WTC11 (cell line): Measurements from ENCODE around the gene LRRC74B. TPM values are rescaled to one million over a fixed set of nuclear protein-coding genes. Genes with fewer than 3 reads are reported as not detected.

ENCODE experiments used
- ATAC-seq: fragments of 200-7000 bp; cut with Tn5 transposase; 2 replicates; pipeline ENCODE4 v1.10.0; 2021; ENCODE audit warnings: mild to moderate bottlenecking, moderate library complexity
- CTCF ChIA-PET: fragments of 300-600 bp; sonication (Branson Sonifier 250); formaldehyde crosslinking; loops from one replicate; lab custom pipeline; 2021; ENCODE audit warnings: antibody characterized with exemption; lab: Charles Lee
- POLR2A ChIA-PET: fragments of 350-600 bp; sonication (Branson Sonifier 250); formaldehyde crosslinking; loops from one replicate; lab custom pipeline; 2021; ENCODE audit warnings: antibody characterized with exemption; lab: Charles Lee
- DNase-seq: peaks from one replicate; pipeline ENCODE4 v3.0.0; 2021; ENCODE audit warnings: low spot score
- H3K27ac Mint-ChIP-seq: 2 replicates; pipeline ENCODE4 v1.8.0; 2021; ENCODE audit warnings: mixed read lengths
- H3K27me3 Mint-ChIP-seq: 2 replicates; pipeline ENCODE4 v1.8.0; 2021; ENCODE audit warnings: low read depth, mild to moderate bottlenecking, moderate library complexity, mixed read lengths
- H3K36me3 Mint-ChIP-seq: 2 replicates; pipeline ENCODE4 v1.8.0; 2021; ENCODE audit warnings: mixed read lengths
- H3K4me1 Mint-ChIP-seq: 2 replicates; pipeline ENCODE4 v1.8.0; 2022; ENCODE audit warnings: mixed read lengths
- H3K4me3 Mint-ChIP-seq: 2 replicates; pipeline ENCODE4 v1.8.0; 2021; ENCODE audit warnings: mild to moderate bottlenecking, moderate library complexity, mixed read lengths
- H3K9me3 Mint-ChIP-seq: 2 replicates; pipeline ENCODE4 v1.8.0; 2021; ENCODE audit warnings: mixed read lengths
- CBFB ChIP-seq: sonication (generic); formaldehyde crosslinking; IDR thresholded peaks from 2 replicates; pipeline ENCODE4 v1.8.1; 2022; ENCODE audit warnings: mild to moderate bottlenecking, low read depth, missing genetic modification reagents
- EMX1 ChIP-seq: fragments of 250-450 bp; sonication (Bioruptor Pico); IDR thresholded peaks from 2 replicates; pipeline ENCODE4 v1.8.0; 2021; ENCODE audit warnings: mild to moderate bottlenecking
- ERG ChIP-seq: fragments of 250-450 bp; sonication (Bioruptor Pico); IDR thresholded peaks from 2 replicates; pipeline ENCODE4 v1.8.0; 2021; ENCODE audit warnings: mild to moderate bottlenecking
- ETV6 ChIP-seq: sonication (generic); formaldehyde crosslinking; IDR thresholded peaks from 2 replicates; pipeline ENCODE4 v1.8.1; 2022; ENCODE audit warnings: mild to moderate bottlenecking, missing genetic modification reagents
- FOXK1 ChIP-seq: sonication (generic); formaldehyde crosslinking; IDR thresholded peaks from 2 replicates; pipeline ENCODE4 v1.8.0; 2022; ENCODE audit warnings: mild to moderate bottlenecking, moderate library complexity, missing genetic modification reagents
- GABPB1 ChIP-seq: sonication (generic); formaldehyde crosslinking; IDR thresholded peaks from 2 replicates; pipeline ENCODE4 v1.8.1; 2023; ENCODE audit warnings: mild to moderate bottlenecking, missing genetic modification reagents
- GTF2I ChIP-seq: fragments of 250-450 bp; sonication (Bioruptor Pico); conservative IDR thresholded peaks from 2 replicates; pipeline ENCODE4 v1.4.0; 2021; ENCODE audit warnings: mild to moderate bottlenecking
- HMGXB4 ChIP-seq: sonication (generic); formaldehyde crosslinking; IDR thresholded peaks from 2 replicates; pipeline ENCODE4 v1.8.1; 2023; ENCODE audit warnings: mild to moderate bottlenecking, moderate library complexity, missing genetic modification reagents
- IRF1 ChIP-seq: sonication (generic); formaldehyde crosslinking; IDR thresholded peaks from 2 replicates; pipeline ENCODE4 v1.8.0; 2023; ENCODE audit warnings: missing genetic modification reagents
- JUN ChIP-seq: sonication (generic); formaldehyde crosslinking; IDR thresholded peaks from 2 replicates; pipeline ENCODE4 v1.8.0; 2023; ENCODE audit warnings: mild to moderate bottlenecking, missing genetic modification reagents
- MAX ChIP-seq: sonication (generic); formaldehyde crosslinking; IDR thresholded peaks from 2 replicates; pipeline ENCODE4 v1.8.0; 2022; ENCODE audit warnings: mild to moderate bottlenecking, missing genetic modification reagents
- MXD4 ChIP-seq: fragments of 250-450 bp; sonication (Bioruptor Pico); IDR thresholded peaks from 2 replicates; pipeline ENCODE4 v1.8.0; 2021; ENCODE audit warnings: mild to moderate bottlenecking, moderate library complexity, borderline replicate concordance
- NFATC4 ChIP-seq: fragments of 250-450 bp; sonication (Bioruptor Pico); IDR thresholded peaks from 2 replicates; pipeline ENCODE4 v1.9.0; 2021; ENCODE audit warnings: mild to moderate bottlenecking
- NFYB ChIP-seq: sonication (generic); formaldehyde crosslinking; conservative IDR thresholded peaks from 2 replicates; pipeline ENCODE4 v1.8.0; 2022; ENCODE audit warnings: low read depth, missing genetic modification reagents
- NR2C2 ChIP-seq: sonication (generic); formaldehyde crosslinking; IDR thresholded peaks from 2 replicates; pipeline ENCODE4 v1.8.0; 2022; ENCODE audit warnings: mild to moderate bottlenecking, missing genetic modification reagents
- PRDM15 ChIP-seq: sonication (generic); formaldehyde crosslinking; IDR thresholded peaks from 2 replicates; pipeline ENCODE4 v1.8.0; 2022; ENCODE audit warnings: missing genetic modification reagents
- SOX15 ChIP-seq: fragments of 250-450 bp; sonication (Bioruptor Pico); IDR thresholded peaks from 2 replicates; pipeline ENCODE4 v1.9.0; 2021; ENCODE audit warnings: mild to moderate bottlenecking
- TEAD1 ChIP-seq: sonication (generic); formaldehyde crosslinking; IDR thresholded peaks from 2 replicates; pipeline ENCODE4 v1.8.0; 2022; ENCODE audit warnings: mild to moderate bottlenecking, missing genetic modification reagents
- TEAD4 ChIP-seq: sonication (generic); formaldehyde crosslinking; IDR thresholded peaks from 2 replicates; pipeline ENCODE4 v1.8.0; 2022; ENCODE audit warnings: mild to moderate bottlenecking, missing genetic modification reagents
- ZBTB43 ChIP-seq: sonication (generic); formaldehyde crosslinking; IDR thresholded peaks from 2 replicates; pipeline ENCODE4 v1.8.1; 2023; ENCODE audit warnings: mild to moderate bottlenecking, missing genetic modification reagents
- ZNF232 ChIP-seq: sonication (generic); formaldehyde crosslinking; IDR thresholded peaks from 2 replicates; pipeline ENCODE4 v1.8.0; 2022; ENCODE audit warnings: mild to moderate bottlenecking, missing genetic modification reagents
- ZNF423 ChIP-seq: fragments of 250-450 bp; sonication (Bioruptor Pico); IDR thresholded peaks from 2 replicates; pipeline ENCODE4 v2.1.2; 2022; ENCODE audit warnings: mild to moderate bottlenecking, moderate library complexity
- total RNA-seq: library from RNA; stranded (reverse); gene quantifications from 3 replicates; pipeline ENCODE4 v1.2.3, GENCODE V29; 2021

Gene LRRC74B
- total RNA-seq, 1 experiment from 2014 or later: not detected

GRCh38 chr22:20999350-21000206 lies 46.2 kb upstream of the LRRC74B start:
- CTCF ChIA-PET: interaction anchor here (0.6 to 1.0 kb wide), 3 partner anchors 18 to 43 kb away, joined by 3 to 4 read pairs (median 3); partner anchors contain the start of gene LZTR1
- no peak overlapping the region for H3K27ac Mint-ChIP-seq
- ATAC-seq (no peak), DNase-seq (no peak)
- POLR2A ChIA-PET: interaction anchor here (1.1 kb wide), 1 partner anchor 10 kb away, joined by 3 read pairs; no protein-coding TSS in a partner anchor
- no peak for TF ChIP-seq ZNF423 (CRISPR knock-in tag)
- TF ChIP-seq MAX: no peak
- no peak for TF ChIP-seq ZNF232
- no peak for TF ChIP-seq TEAD1 (CRISPR knock-in tag)
- no peak for TF ChIP-seq CBFB (CRISPR knock-in tag)
- TF ChIP-seq MXD4 (CRISPR knock-in tag): no peak
- TF ChIP-seq GABPB1 (CRISPR knock-in tag): no peak
- no peak for TF ChIP-seq ETV6 (CRISPR knock-in tag)
- no peak for TF ChIP-seq NFATC4 (CRISPR knock-in tag)
- no peak for TF ChIP-seq JUN
- no peak for TF ChIP-seq TEAD4 (CRISPR knock-in tag)
- no peak for TF ChIP-seq NR2C2 (CRISPR knock-in tag)
- TF ChIP-seq IRF1 (CRISPR knock-in tag): no peak
- TF ChIP-seq GTF2I: no peak
- TF ChIP-seq FOXK1 (CRISPR knock-in tag): no peak
- TF ChIP-seq SOX15 (CRISPR knock-in tag): no peak
- TF ChIP-seq, all 79 proteins: peak for 0
- H3K36me3 Mint-ChIP-seq: no peaks in the 10 kb centered on the region
- no peaks in the 10 kb centered on the region for H3K27me3 Mint-ChIP-seq
- H3K4me1 Mint-ChIP-seq: peaks cover 18% of the 10 kb centered on the region
- H3K9me3 Mint-ChIP-seq: no peaks in the 10 kb centered on the region
- H3K4me3 Mint-ChIP-seq: no peak overlapping the region

- DNase-seq (no peak), ATAC-seq (no peak)
- H3K27me3 Mint-ChIP-seq: no peaks in the 10 kb centered on the region
- ChIA-PET POLR2A (interaction anchor here (0.6 to 1.4 kb wide), 3 partner anchors 11 to 167 kb away, joined by 3 to 10 read pairs (median 3); partner anchors contain the start of gene LZTR1), CTCF (interaction anchor here (0.8 to 1.2 kb wide), 4 partner anchors 18 to 83 kb away, joined by 3 read pairs; partner anchors contain the start of genes CRKL and LZTR1)
- peak overlapping the region; percentile 87 for H3K4me3 Mint-ChIP-seq
- no peaks in the 10 kb centered on the region for H3K36me3 Mint-ChIP-seq
- H3K27ac Mint-ChIP-seq: no peak overlapping the region
- H3K9me3 Mint-ChIP-seq: no peaks in the 10 kb centered on the region
- H3K4me1 Mint-ChIP-seq: peaks cover 18% of the 10 kb centered on the region
- TF ChIP-seq HMGXB4 (CRISPR knock-in tag): no peak
- no peak for TF ChIP-seq NFYB (CRISPR knock-in tag)
- no peak for TF ChIP-seq PRDM15 (CRISPR knock-in tag)
- no peak for TF ChIP-seq NFATC4 (CRISPR knock-in tag)
- no peak for TF ChIP-seq ERG (CRISPR knock-in tag)
- TF ChIP-seq ZNF423 (CRISPR knock-in tag): no peak
- no peak for TF ChIP-seq IRF1 (CRISPR knock-in tag)
- TF ChIP-seq EMX1 (CRISPR knock-in tag): no peak
- TF ChIP-seq ETV6 (CRISPR knock-in tag): no peak
- no peak for TF ChIP-seq ZBTB43 (CRISPR knock-in tag)
Measured at GRCh38 chr22:21000207-21000986, 45.3 kb upstream of the LRRC74B start.
